A549 (cell line): ENCODE results near the gene IP6K3. TPM values are rescaled to one million over a fixed set of nuclear protein-coding genes. Genes with fewer than 3 reads are reported as not detected.
A peak's percentile ranks its signal among the peaks of the same experiment; 100 is the strongest.

Source experiments
- ATAC-seq, 2 experiments: fragments of 200-7000 bp in 1 of 2; fragments of >200 bp in 1 of 2; cut with Nextera tagmentation in 1 of 2; cut with Tn5 transposase in 1 of 2; 3 replicates each; pipeline versions ENCODE4 v1.8.0 to v1.9.1; 2018 to 2020; ENCODE audit warnings: mild to moderate bottlenecking in 1 of 2, moderate library complexity in 1 of 2
- CTCF ChIA-PET: fragments of 300-600 bp; sonication (Branson Sonifier 250); formaldehyde crosslinking; extraction: SDS; loops from one replicate; lab custom pipeline; 2021; ENCODE audit warnings: antibody characterized with exemption, inconsistent platforms; lab: Yijun Ruan, JAX
- POLR2A ChIA-PET: fragments of 350-600 bp; formaldehyde crosslinking; extraction: SDS; loops from one replicate; lab custom pipeline; 2021; ENCODE audit warnings: antibody characterized with exemption, inconsistent platforms; lab: Yijun Ruan, JAX
- DNase-seq, 2 experiments: peaks; one replicate each; pipeline versions ENCODE4 v3.0.0 to v3.0.0-alpha.2; 2011 to 2016; ENCODE audit warnings: low read depth in 1 of 2, low spot score in 1 of 2
- FAIRE-seq: peaks from 2 replicates; lab custom pipeline; 2011; peaks lifted over from hg19 to GRCh38; lab: Jason Lieb, UNC
- H3K27ac ChIP-seq, 2 experiments: fragments of >200 bp; sonication (Bioruptor Twin); formaldehyde crosslinking; 3 replicates each; pipeline ENCODE4 v1.5.1; 2016 to 2017
- H3K4me1 ChIP-seq: fragments of >200 bp; sonication (Bioruptor Twin); formaldehyde crosslinking; 3 replicates; pipeline ENCODE4 v1.6.1; 2016
- H3K4me2 ChIP-seq: fragments of >200 bp; sonication (Bioruptor Twin); formaldehyde crosslinking; 3 replicates; pipeline ENCODE4 v1.6.1; 2016
- H3K4me3 ChIP-seq: fragments of >200 bp; sonication (Bioruptor Twin); formaldehyde crosslinking; 3 replicates; pipeline ENCODE4 v1.5.1; 2016
- H3K9me3 ChIP-seq: fragments of >200 bp; sonication (Bioruptor Twin); formaldehyde crosslinking; 3 replicates; pipeline ENCODE4 v1.6.1; 2016
- CBX8 ChIP-seq: fragments of 200-600 bp; sonication (generic); IDR thresholded peaks from 2 replicates; pipeline ENCODE4 v1.6.1; 2016
- CHD4 ChIP-seq: fragments of 200-600 bp; sonication (generic); IDR thresholded peaks from 2 replicates; pipeline ENCODE4 v1.6.1; 2016; ENCODE audit warnings: antibody characterized with exemption, mild to moderate bottlenecking, borderline replicate concordance
- FOSL2 ChIP-seq, 2 experiments: fragments of 450-650 bp in 1 of 2; fragments of >200 bp in 1 of 2; sonication (Bioruptor Twin) in 1 of 2; formaldehyde crosslinking; IDR thresholded peaks; 2 replicates each; pipeline versions ENCODE4 v1.5.0 to v1.6.1; 2016 to 2020; ENCODE audit warnings: mild to moderate bottlenecking in 1 of 2, moderate library complexity in 1 of 2
- GATA3 ChIP-seq: IDR thresholded peaks from 2 replicates; pipeline ENCODE4 v1.6.1; 2012; ENCODE audit warnings: borderline replicate concordance
- HOXA7 ChIP-seq: fragments of 250-450 bp; sonication (Bioruptor Pico); IDR thresholded peaks from 2 replicates; pipeline ENCODE4 v1.5.0; 2020; ENCODE audit warnings: mild to moderate bottlenecking, moderate library complexity
- HOXB13 ChIP-seq: fragments of 250-450 bp; sonication (Bioruptor Pico); IDR thresholded peaks from 2 replicates; pipeline ENCODE4 v1.5.0; 2020; ENCODE audit warnings: low read depth, mild to moderate bottlenecking, moderate library complexity
- HOXB5 ChIP-seq: fragments of 250-450 bp; sonication (Bioruptor Pico); IDR thresholded peaks from 2 replicates; pipeline ENCODE4 v1.5.0; 2020; ENCODE audit warnings: mild to moderate bottlenecking, moderate library complexity
- JUNB ChIP-seq: fragments of >200 bp; sonication (Bioruptor Twin); formaldehyde crosslinking; IDR thresholded peaks from 2 replicates; pipeline ENCODE4 v1.6.1; 2016
- KDM5A ChIP-seq: fragments of 200-600 bp; sonication (generic); IDR thresholded peaks from 2 replicates; pipeline ENCODE4 v1.6.1; 2016; ENCODE audit warnings: antibody characterized with exemption, mild to moderate bottlenecking
- MAZ ChIP-seq: fragments of 150-350 bp; IDR thresholded peaks from 2 replicates; pipeline ENCODE4 v1.6.1; 2014; ENCODE audit warnings: antibody characterized with exemption, low read depth, low read length, borderline replicate concordance
- NFE2L2 ChIP-seq: fragments of 150-350 bp; conservative IDR thresholded peaks from 2 replicates; pipeline ENCODE4 v1.6.1; 2014; ENCODE audit warnings: low read length
- RAD21 ChIP-seq, 2 experiments: fragments of >200 bp in 1 of 2; sonication (Bioruptor Twin) in 1 of 2; formaldehyde crosslinking in 1 of 2; IDR thresholded peaks in 1 of 2; conservative IDR thresholded peaks in 1 of 2; 2 replicates in 1 of 2; 3 replicates in 1 of 2; pipeline ENCODE4 v1.6.1; 2012 to 2018; ENCODE audit warnings: inconsistent platforms in 1 of 2
- RFX5 ChIP-seq: fragments of 450-650 bp; IDR thresholded peaks from 2 replicates; pipeline ENCODE4 v1.7.1; 2014; ENCODE audit warnings: antibody characterized with exemption, mild to moderate bottlenecking, moderate library complexity
- RNF2 ChIP-seq: fragments of 200-600 bp; sonication (generic); IDR thresholded peaks from 2 replicates; pipeline ENCODE4 v1.6.1; 2016; ENCODE audit warnings: low read depth, mild to moderate bottlenecking, antibody characterized with exemption, moderate library complexity, borderline replicate concordance
- SMC3 ChIP-seq: fragments of >200 bp; sonication (Bioruptor Twin); formaldehyde crosslinking; IDR thresholded peaks from 3 replicates; pipeline ENCODE4 v1.6.1; 2018; ENCODE audit warnings: inconsistent platforms
- SREBF2 ChIP-seq: fragments of 450-650 bp; IDR thresholded peaks from 2 replicates; pipeline ENCODE4 v1.6.1; 2014; ENCODE audit warnings: mild to moderate bottlenecking, moderate library complexity
- TFCP2L1 ChIP-seq: fragments of 250-450 bp; sonication (Bioruptor Pico); IDR thresholded peaks from 2 replicates; pipeline ENCODE4 v1.5.0; 2021; ENCODE audit warnings: mild to moderate bottlenecking
- ZC3H11A ChIP-seq: fragments of 450-650 bp; IDR thresholded peaks from 2 replicates; pipeline ENCODE4 v1.6.1; 2014; ENCODE audit warnings: antibody characterized with exemption, mild to moderate bottlenecking
- ZFP36 ChIP-seq: fragments of 450-650 bp; IDR thresholded peaks from 2 replicates; pipeline ENCODE4 v1.6.1; 2014; ENCODE audit warnings: borderline replicate concordance; ENCODE audit not compliant: partially characterized antibody
- WGBS: methylation state at CpG from one replicate; pipeline ENCODE4 v1.1.6; 2017; ENCODE audit errors: missing lambda C conversion rate; 5-methylcytosine and 5-hydroxymethylcytosine counted together
- polyA plus RNA-seq, 4 experiments: library from polyadenylated mRNA; depleted of rRNA in 3 of 4; stranded (reverse); fragments of >200 nt; fragmentation: RNase III in 1 of 4; extraction: RNeasy Plus Mini Kit Qiagen cat#74134 plus additional on column Dnase treatment in 1 of 4; gene quantifications; 2 replicates in 3 of 4; 3 replicates in 1 of 4; pipeline ENCODE4 v1.2.3, GENCODE V29; 2011 to 2017
- small RNA-seq, 6 experiments: library from RNA; depleted of rRNA; stranded (forward); fragments of <200 nt; gene quantifications; one replicate each; pipeline ENCODE3, GENCODE V24; 2012
- TF ChIP-seq, protein P1 (sequence below): fragments of 150-350 bp; IDR thresholded peaks from 2 replicates; pipeline ENCODE4 v1.6.1; 2014; ENCODE audit warnings: low read depth, mild to moderate bottlenecking, low read length
- TF ChIP-seq, protein P2 (sequence below): fragments of >200 bp; sonication (Bioruptor Twin); formaldehyde crosslinking; IDR thresholded peaks from 3 replicates; pipeline ENCODE4 v1.5.1; 2016
- TF ChIP-seq, protein P3 (sequence below): fragments of 450-650 bp; IDR thresholded peaks from 2 replicates; pipeline ENCODE4 v1.6.1; 2014; ENCODE audit warnings: antibody characterized with exemption

IP6K3 gene
- polyA plus RNA-seq, 2 of the 4 experiments (the other 2 are of a cell fraction) = 0.03 to 0.12 TPM

DNA sequence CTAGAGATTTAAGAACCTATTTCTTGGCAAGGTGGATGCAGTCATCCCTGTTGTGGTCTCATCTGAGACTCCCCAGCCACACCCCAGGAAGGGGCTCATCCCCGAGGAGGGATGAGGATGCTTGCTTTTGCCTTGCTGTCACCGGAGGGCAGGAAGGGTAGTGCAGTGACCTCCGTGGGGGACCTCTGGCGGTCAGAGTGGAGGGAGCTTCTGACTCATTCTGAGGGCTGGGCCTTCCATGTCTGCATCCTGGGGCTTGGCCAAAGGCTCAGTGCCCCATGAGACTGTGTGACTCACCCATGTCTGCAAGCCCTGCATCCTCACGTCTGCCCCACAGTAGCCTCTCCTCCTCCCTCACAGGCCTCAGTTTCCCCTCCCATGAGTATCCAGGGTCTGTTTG lies 73.9 kb downstream of the IP6K3 start:
- Histone ChIP-seq H3K27ac (peak overlapping the region; percentile 73 to 92), H3K9me3 (no peaks in the 10 kb centered on the region), H3K4me3 (no peak overlapping the region), H3K4me1 (peaks cover 78% of the 10 kb centered on the region), H3K4me2 (peak overlapping the region; percentile 41)
- no peak for FAIRE-seq
- ChIA-PET CTCF (interaction anchor here (0.5 to 7.6 kb wide), 19 partner anchors 8 to 93 kb away, joined by 3 to 87 read pairs (median 4); partner anchors contain the start of genes BAK1, ITPR3 and UQCC2), POLR2A (interaction anchor here (0.5 to 1.9 kb wide), 2 partner anchors 41 to 83 kb away, joined by 3 to 5 read pairs; no protein-coding TSS in a partner anchor)
- WGBS = no CpG with 5 or more reads among the region's 5 CpGs
- peak; percentile 78 to 85 for DNase-seq
- TF ChIP-seq ZFP36 (no peak), JUNB (peak; percentile 48), RAD21 (conservative IDR thresholded peaks at IDR 0.05 in 1 of 2, IDR thresholded peaks at IDR 0.05 in 1 of 2) (peak; percentile 49 to 60), MAZ (no peak), ZC3H11A (no peak), HOXB13 (no peak), RNF2 (no peak), SREBF2 (no peak), SMC3 (peak; percentile 69), HOXB5 (CRISPR knock-in tag) (no peak), TFCP2L1 (CRISPR knock-in tag) (no peak), NFE2L2 (no peak), CHD4 (no peak), GATA3 (no peak), HOXA7 (CRISPR knock-in tag) (no peak), FOSL2 (IDR thresholded peaks at IDR 0.05) (peak; percentile 57; the same call in 1 of the 2 replicates), FOSL2 (CRISPR knock-in tag; IDR thresholded peaks at IDR 0.05) (peak; percentile 94), RFX5 (no peak)
- TF ChIP-seq, protein P1, sequence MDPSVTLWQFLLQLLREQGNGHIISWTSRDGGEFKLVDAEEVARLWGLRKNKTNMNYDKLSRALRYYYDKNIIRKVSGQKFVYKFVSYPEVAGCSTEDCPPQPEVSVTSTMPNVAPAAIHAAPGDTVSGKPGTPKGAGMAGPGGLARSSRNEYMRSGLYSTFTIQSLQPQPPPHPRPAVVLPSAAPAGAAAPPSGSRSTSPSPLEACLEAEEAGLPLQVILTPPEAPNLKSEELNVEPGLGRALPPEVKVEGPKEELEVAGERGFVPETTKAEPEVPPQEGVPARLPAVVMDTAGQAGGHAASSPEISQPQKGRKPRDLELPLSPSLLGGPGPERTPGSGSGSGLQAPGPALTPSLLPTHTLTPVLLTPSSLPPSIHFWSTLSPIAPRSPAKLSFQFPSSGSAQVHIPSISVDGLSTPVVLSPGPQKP = no peak
- TF ChIP-seq, protein P2, sequence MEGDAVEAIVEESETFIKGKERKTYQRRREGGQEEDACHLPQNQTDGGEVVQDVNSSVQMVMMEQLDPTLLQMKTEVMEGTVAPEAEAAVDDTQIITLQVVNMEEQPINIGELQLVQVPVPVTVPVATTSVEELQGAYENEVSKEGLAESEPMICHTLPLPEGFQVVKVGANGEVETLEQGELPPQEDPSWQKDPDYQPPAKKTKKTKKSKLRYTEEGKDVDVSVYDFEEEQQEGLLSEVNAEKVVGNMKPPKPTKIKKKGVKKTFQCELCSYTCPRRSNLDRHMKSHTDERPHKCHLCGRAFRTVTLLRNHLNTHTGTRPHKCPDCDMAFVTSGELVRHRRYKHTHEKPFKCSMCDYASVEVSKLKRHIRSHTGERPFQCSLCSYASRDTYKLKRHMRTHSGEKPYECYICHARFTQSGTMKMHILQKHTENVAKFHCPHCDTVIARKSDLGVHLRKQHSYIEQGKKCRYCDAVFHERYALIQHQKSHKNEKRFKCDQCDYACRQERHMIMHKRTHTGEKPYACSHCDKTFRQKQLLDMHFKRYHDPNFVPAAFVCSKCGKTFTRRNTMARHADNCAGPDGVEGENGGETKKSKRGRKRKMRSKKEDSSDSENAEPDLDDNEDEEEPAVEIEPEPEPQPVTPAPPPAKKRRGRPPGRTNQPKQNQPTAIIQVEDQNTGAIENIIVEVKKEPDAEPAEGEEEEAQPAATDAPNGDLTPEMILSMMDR = peak; percentile 38; the same call in 2 of the 3 replicates
- TF ChIP-seq, protein P3, sequence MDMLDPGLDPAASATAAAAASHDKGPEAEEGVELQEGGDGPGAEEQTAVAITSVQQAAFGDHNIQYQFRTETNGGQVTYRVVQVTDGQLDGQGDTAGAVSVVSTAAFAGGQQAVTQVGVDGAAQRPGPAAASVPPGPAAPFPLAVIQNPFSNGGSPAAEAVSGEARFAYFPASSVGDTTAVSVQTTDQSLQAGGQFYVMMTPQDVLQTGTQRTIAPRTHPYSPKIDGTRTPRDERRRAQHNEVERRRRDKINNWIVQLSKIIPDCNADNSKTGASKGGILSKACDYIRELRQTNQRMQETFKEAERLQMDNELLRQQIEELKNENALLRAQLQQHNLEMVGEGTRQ = no peak
- peak; percentile 85 to 90 for ATAC-seq

DNA sequence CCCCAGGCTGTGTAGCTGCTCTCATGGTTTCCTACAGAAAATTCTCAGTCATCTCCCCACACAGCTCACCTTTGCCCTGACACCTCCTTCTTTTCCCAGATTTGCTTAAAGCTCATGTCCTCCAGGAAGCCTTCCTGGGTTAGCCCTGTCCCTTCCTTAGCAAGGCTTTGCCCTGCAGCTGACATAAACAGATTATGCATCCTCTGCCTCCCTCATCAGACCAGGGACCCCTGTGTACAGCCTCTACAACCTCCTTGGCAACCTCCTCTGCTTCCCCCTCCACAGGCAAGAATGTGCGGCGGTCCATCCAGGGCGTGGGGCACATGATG lies 75.0 kb downstream of the IP6K3 start:
- no peak for FAIRE-seq
- TF ChIP-seq MAZ (no peak), HOXA7 (CRISPR knock-in tag) (no peak), CBX8 (no peak), HOXB5 (CRISPR knock-in tag) (no peak), KDM5A (no peak), RFX5 (no peak), ZFP36 (peak; percentile 83)
- TF ChIP-seq, all 56 proteins: peak for 1
- ChIA-PET CTCF (interaction anchor here (0.7 to 7.6 kb wide), 13 partner anchors 7 to 90 kb away, joined by 3 to 87 read pairs (median 4); partner anchors contain the start of gene ITPR3), POLR2A (interaction anchor here (0.7 to 1.9 kb wide), 2 partner anchors 22 to 82 kb away, joined by 3 to 5 read pairs; no protein-coding TSS in a partner anchor)
- Histone ChIP-seq H3K4me2 (0 out of 3 replicates have a peak overlapping the region, but pooled peaks have one; percentile 23), H3K9me3 (no peaks in the 10 kb centered on the region), H3K27ac (peak overlapping the region; percentile 66 to 92), H3K4me1 (peaks cover 67% of the 10 kb centered on the region), H3K4me3 (no peak overlapping the region)
- peak in 1 of 2 experiments; percentile 6; a peak in 3 of 6 replicates for ATAC-seq
- WGBS = 90% methylated on average over 3 of the region's 3 CpGs
- DNase-seq = no peak

Small RNA genes within 50 kb of the gene (small RNA-seq; reads per million reads assigned to genes)
- gene MIR3934 = 0 reads per million in 6 experiments

Other genes starting within 250 kb of the IP6K3 start
- gene BAK1, start 166.6 kb downstream of the IP6K3 start, polyA plus RNA-seq (2011; rRNA removed) = 11.9 and 12.6 TPM in 2 replicates
- 16.9 to 19.0 TPM (median 18.8 TPM) in 3 replicates for gene BAK1, start 166.6 kb downstream of the IP6K3 start, polyA plus RNA-seq (2017; fragmentation: RNase III; extraction: RNeasy Plus Mini Kit Qiagen cat#74134 plus additional on column Dnase treatment)
- gene ITPR3, start 125.6 kb downstream of the IP6K3 start, polyA plus RNA-seq (2011; rRNA removed) = 17.6 and 19.1 TPM in 2 replicates
- gene ITPR3, start 125.6 kb downstream of the IP6K3 start, polyA plus RNA-seq (2017; fragmentation: RNase III; extraction: RNeasy Plus Mini Kit Qiagen cat#74134 plus additional on column Dnase treatment) = 19.0 to 20.8 TPM (median 20.7 TPM) in 3 replicates
- 65.5 and 90.8 TPM in 2 replicates for gene UQCC2, start 35.2 kb downstream of the IP6K3 start, polyA plus RNA-seq (2011; rRNA removed)
- 78.2 to 82.0 TPM (median 81.4 TPM) in 3 replicates for gene UQCC2, start 35.2 kb downstream of the IP6K3 start, polyA plus RNA-seq (2017; fragmentation: RNase III; extraction: RNeasy Plus Mini Kit Qiagen cat#74134 plus additional on column Dnase treatment)
- gene LEMD2, start 42.2 kb upstream of the IP6K3 start, polyA plus RNA-seq (2011; rRNA removed) = 43.2 and 53.0 TPM in 2 replicates
- 44.1 to 48.8 TPM (median 48.3 TPM) in 3 replicates for gene LEMD2, start 42.2 kb upstream of the IP6K3 start, polyA plus RNA-seq (2017; fragmentation: RNase III; extraction: RNeasy Plus Mini Kit Qiagen cat#74134 plus additional on column Dnase treatment)
- not detected in 2 replicates for gene MLN, start 57.1 kb upstream of the IP6K3 start, polyA plus RNA-seq (2011; rRNA removed)
- not detected in 3 replicates for gene MLN, start 57.1 kb upstream of the IP6K3 start, polyA plus RNA-seq (2017; fragmentation: RNase III; extraction: RNeasy Plus Mini Kit Qiagen cat#74134 plus additional on column Dnase treatment)